K562 (cell line): ENCODE data around the gene PIAS3. TPM values are rescaled to one million over a fixed set of nuclear protein-coding genes. Genes with fewer than 3 reads are reported as not detected.

ENCODE experiments used
- CHAMP1 ChIP-seq: fragments of 450-650 bp; IDR thresholded peaks from 2 replicates; pipeline ENCODE4 v1.6.1; 2016; ENCODE audit warnings: mild to moderate bottlenecking
- EHMT2 ChIP-seq: fragments of 450-650 bp; IDR thresholded peaks from 2 replicates; pipeline ENCODE4 v1.6.1; 2018; ENCODE audit warnings: antibody characterized with exemption
- ELF2 ChIP-seq: fragments of 250-450 bp; sonication (Bioruptor Pico); IDR thresholded peaks from 2 replicates; pipeline ENCODE4 v1.5.0; 2021; ENCODE audit warnings: mild to moderate bottlenecking
- FUS ChIP-seq: fragments of 200-400 bp; formaldehyde crosslinking; optimal IDR thresholded peaks from 2 replicates; pipeline ENCODE3; 2017; ENCODE audit warnings: low read depth, low read length
- GTF3C2 ChIP-seq: IDR thresholded peaks from 3 replicates; pipeline ENCODE4 v1.6.1; 2011; ENCODE audit warnings: borderline replicate concordance, mild to moderate bottlenecking, moderate library complexity; ENCODE audit not compliant: insufficient read length; ENCODE audit errors: extremely low read depth
- KAT7 ChIP-seq: sonication (generic); formaldehyde crosslinking; IDR thresholded peaks from 2 replicates; pipeline ENCODE4 v1.8.0; 2022; ENCODE audit warnings: missing genetic modification reagents, mild to moderate bottlenecking, borderline replicate concordance
- MCM3 ChIP-seq: fragments of 450-650 bp; IDR thresholded peaks from 2 replicates; pipeline ENCODE4 v1.6.1; 2016
- NELFE ChIP-seq: IDR thresholded peaks from 2 replicates; pipeline ENCODE4 v1.6.1; 2011; ENCODE audit warnings: mild to moderate bottlenecking; ENCODE audit not compliant: insufficient read depth, insufficient read length
- PBX2 ChIP-seq, 2 experiments: IDR thresholded peaks in 1 of 2; conservative IDR thresholded peaks in 1 of 2; 2 replicates each; pipeline ENCODE4 v1.6.1; 2016; ENCODE audit warnings: low read depth in 2 of 2, mild to moderate bottlenecking in 1 of 2, missing compliant biosample characterization in 1 of 2, missing genetic modification characterization in 1 of 2, moderate library complexity in 1 of 2
- RNF2 ChIP-seq: sonication (generic); IDR thresholded peaks from 2 replicates; pipeline ENCODE4 v1.6.1; 2016
- TRIM24 ChIP-seq, 2 experiments: fragments of 450-650 bp; IDR thresholded peaks; 2 replicates each; pipeline ENCODE4 v1.6.1; 2016
- ZBTB1 ChIP-seq: sonication (generic); formaldehyde crosslinking; IDR thresholded peaks from 2 replicates; pipeline ENCODE4 v1.8.1; 2023; ENCODE audit warnings: missing genetic modification reagents, low read depth, mild to moderate bottlenecking, borderline replicate concordance
- ZBTB7A ChIP-seq: IDR thresholded peaks from 2 replicates; pipeline ENCODE4 v1.6.1; 2011; ENCODE audit warnings: low read depth, mild to moderate bottlenecking, low read length, moderate library complexity, borderline replicate concordance; ENCODE audit not compliant: control insufficient read depth
- ZBTB9 ChIP-seq: fragments of 450-650 bp; formaldehyde crosslinking; IDR thresholded peaks from 2 replicates; pipeline ENCODE4 v1.4.0; 2020; ENCODE audit warnings: mild to moderate bottlenecking, moderate library complexity
- ZNF24 ChIP-seq: fragments of 450-650 bp; IDR thresholded peaks from 2 replicates; pipeline ENCODE4 v1.6.1; 2016
- ZNF512 ChIP-seq: IDR thresholded peaks from 2 replicates; pipeline ENCODE4 v1.6.1; 2016; ENCODE audit warnings: missing genetic modification characterization, missing compliant biosample characterization
- polyA plus RNA-seq, 8 experiments: library from polyadenylated mRNA; depleted of rRNA in 4 of 8; stranded (reverse) in 5 of 8; unstranded in 3 of 8; fragments of >200 nt; fragmentation: Nextera tagmentation in 2 of 8; fragmentation: Illumina TruSeq in 1 of 8; extraction: Ambion mirVana in 2 of 8; extraction: Trizol in 1 of 8; gene quantifications; 2 replicates each; pipeline versions ENCODE4 v1.2.1 to v1.2.3, GENCODE V29; 2011 to 2014; ENCODE audit warnings: inconsistent platforms in 1 of 8, missing spikeins in 1 of 8
- total RNA-seq, 7 experiments: library from RNA; depleted of rRNA in 6 of 7; stranded (reverse); fragments of >200 nt in 6 of 7; fragmentation: Illumina TruSeq in 2 of 7; extraction: Trizol in 2 of 7; gene quantifications; 2 replicates each; pipeline versions ENCODE4 v1.2.1 to v1.2.3, GENCODE V29; 2011 to 2021; ENCODE audit warnings: low replicate concordance in 1 of 7

PIAS3 gene
- total and polyA plus RNA-seq, 9 of the 15 experiments (the other 6 are each of a cell fraction or from before 2014, with no cell fraction given) = 1.1 to 25.6 (median 7.9) TPM

- TF ChIP-seq CHAMP1 (no peak), EHMT2 (no peak), PBX2 (CRISPR knock-in tag; IDR thresholded peaks at IDR 0.05; ENCODE audit: low read depth) (no peak), PBX2 (tag; conservative IDR thresholded peaks at IDR 0.05; ENCODE audit: low read depth) (no peak), ZBTB7A (peak; percentile 86), KAT7 (peak; percentile 71), TRIM24 (IDR thresholded peaks at IDR 0.05) (0 out of 4 replicates have a peak, but pooled peaks of 1 of the 2 experiments have one; percentile 13), ELF2 (0 out of 2 replicates have a peak, but pooled peaks have one; percentile 23), RNF2 (0 out of 2 replicates have a peak, but pooled peaks have one; percentile 34), ZNF512 (no peak), ZNF24 (0 out of 2 replicates have a peak, but pooled peaks have one; percentile 24), MCM3 (no peak), ZBTB1 (CRISPR knock-in tag) (peak; percentile 50; the same call in 1 of the 2 replicates), GTF3C2 (no peak), ZBTB9 (CRISPR knock-in tag) (0 out of 2 replicates have a peak, but pooled peaks have one; percentile 33), NELFE (no peak), FUS (no peak)
Measured at GRCh38 chr1:145845514-145846161, 13.2 kb downstream of the PIAS3 start, which contains the start of gene NUDT17 (continued).
